ENCODE results near the gene PPDPF.

Gene PPDPF

GRCh38 chr20:63539092-63539430 is 18.5 kb downstream of the PPDPF start:
- DNase-seq = no peak

- DNase-seq = no peak
Measured at GRCh38 chr20:63539441-63540370, 19.1 kb downstream of the PPDPF start.

GRCh38 chr20:63540417-63541186 is 20.0 kb downstream of the PPDPF start:
- DNase-seq = no peak

- DNase-seq = no peak
Measured at GRCh38 chr20:63541371-63541770, 20.8 kb downstream of the PPDPF start.

GRCh38 chr20:63542031-63542559 is 21.5 kb downstream of the PPDPF start:
- no peak for DNase-seq

GRCh38 chr20:63542696-63543095 is 22.1 kb downstream of the PPDPF start:
- no peak for DNase-seq

- no peak for DNase-seq
Measured at GRCh38 chr20:63543131-63543530, 22.6 kb downstream of the PPDPF start.

- DNase-seq = no peak
Measured at GRCh38 chr20:63543733-63544132, 23.2 kb downstream of the PPDPF start.

GRCh38 chr20:63544241-63544957 is 23.8 kb downstream of the PPDPF start:
- no peak for DNase-seq

- DNase-seq = no peak
Measured at GRCh38 chr20:63544958-63545516, 24.5 kb downstream of the PPDPF start.

- no peak for DNase-seq
Measured at GRCh38 chr20:63545814-63546213, 25.2 kb downstream of the PPDPF start.

- no peak for DNase-seq
Measured at GRCh38 chr20:63546256-63546955, 25.8 kb downstream of the PPDPF start.

- DNase-seq = no peak
Measured at GRCh38 chr20:63546956-63547724, 26.6 kb downstream of the PPDPF start.

GRCh38 chr20:63547725-63548480 is 27.3 kb downstream of the PPDPF start, which contains the start of gene SRMS:
Gene SRMS, minus strand, starts transcription at chr20:63547749. Its CDS starts 286 bp downstream, at chr20:63547463.
- no peak for DNase-seq

- DNase-seq = no peak
Measured at GRCh38 chr20:63548542-63548941, 28.0 kb downstream of the PPDPF start.

GRCh38 chr20:63549019-63549418 is 28.5 kb downstream of the PPDPF start:
- DNase-seq = no peak

GRCh38 chr20:63549679-63550282 is 29.2 kb downstream of the PPDPF start:
- DNase-seq = no peak

- DNase-seq = no peak
Measured at GRCh38 chr20:63551068-63551467, 30.5 kb downstream of the PPDPF start.

- peak; percentile 28 for DNase-seq
Measured at GRCh38 chr20:63552481-63553249, 32.1 kb downstream of the PPDPF start.

Measured in stimulated activated CD4-positive, alpha-beta T cell treated with anti-CD3 and anti-CD28 coated beads, Interleukin-4, amount 100 ng/mL, for 1 hour (primary cell).